ENCODE data around the gene PRMT7.

Gene PRMT7

DNA sequence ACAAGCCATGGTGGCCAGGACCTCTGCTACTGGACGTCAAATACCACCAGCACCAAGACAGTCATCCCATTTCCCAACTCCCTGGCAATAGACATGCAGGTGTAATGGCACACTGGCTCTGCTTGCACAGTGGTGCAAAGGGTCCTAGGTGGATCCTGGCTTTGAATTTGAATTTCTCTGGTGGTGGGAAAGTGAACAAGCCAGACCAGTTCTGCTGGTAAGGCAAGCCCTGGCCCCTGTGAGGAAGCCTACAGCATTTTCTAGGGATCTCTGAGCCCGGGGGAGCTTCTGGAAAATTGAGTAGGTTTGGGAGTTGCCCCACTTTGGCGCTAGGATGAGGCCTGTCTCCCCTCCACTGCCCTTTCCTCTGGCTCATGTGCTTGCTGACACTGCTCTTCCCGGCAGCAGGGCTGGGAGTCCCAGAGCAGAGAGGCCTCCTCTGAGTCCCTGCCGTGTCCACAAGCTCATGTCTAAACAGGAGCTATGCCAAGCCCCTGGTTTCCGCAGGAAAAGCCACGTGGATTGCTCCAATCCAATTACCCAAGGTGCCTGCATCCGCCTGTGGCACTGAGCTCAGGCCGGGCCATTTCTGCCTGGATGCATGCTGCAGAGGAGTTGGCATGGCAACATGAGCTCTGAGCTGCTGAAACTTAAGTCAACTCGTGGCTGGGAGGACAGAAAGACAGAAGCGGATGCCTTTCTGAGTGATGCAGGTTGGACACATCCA lies 67.0 kb downstream of the PRMT7 start:
- no peak for DNase-seq

DNA sequence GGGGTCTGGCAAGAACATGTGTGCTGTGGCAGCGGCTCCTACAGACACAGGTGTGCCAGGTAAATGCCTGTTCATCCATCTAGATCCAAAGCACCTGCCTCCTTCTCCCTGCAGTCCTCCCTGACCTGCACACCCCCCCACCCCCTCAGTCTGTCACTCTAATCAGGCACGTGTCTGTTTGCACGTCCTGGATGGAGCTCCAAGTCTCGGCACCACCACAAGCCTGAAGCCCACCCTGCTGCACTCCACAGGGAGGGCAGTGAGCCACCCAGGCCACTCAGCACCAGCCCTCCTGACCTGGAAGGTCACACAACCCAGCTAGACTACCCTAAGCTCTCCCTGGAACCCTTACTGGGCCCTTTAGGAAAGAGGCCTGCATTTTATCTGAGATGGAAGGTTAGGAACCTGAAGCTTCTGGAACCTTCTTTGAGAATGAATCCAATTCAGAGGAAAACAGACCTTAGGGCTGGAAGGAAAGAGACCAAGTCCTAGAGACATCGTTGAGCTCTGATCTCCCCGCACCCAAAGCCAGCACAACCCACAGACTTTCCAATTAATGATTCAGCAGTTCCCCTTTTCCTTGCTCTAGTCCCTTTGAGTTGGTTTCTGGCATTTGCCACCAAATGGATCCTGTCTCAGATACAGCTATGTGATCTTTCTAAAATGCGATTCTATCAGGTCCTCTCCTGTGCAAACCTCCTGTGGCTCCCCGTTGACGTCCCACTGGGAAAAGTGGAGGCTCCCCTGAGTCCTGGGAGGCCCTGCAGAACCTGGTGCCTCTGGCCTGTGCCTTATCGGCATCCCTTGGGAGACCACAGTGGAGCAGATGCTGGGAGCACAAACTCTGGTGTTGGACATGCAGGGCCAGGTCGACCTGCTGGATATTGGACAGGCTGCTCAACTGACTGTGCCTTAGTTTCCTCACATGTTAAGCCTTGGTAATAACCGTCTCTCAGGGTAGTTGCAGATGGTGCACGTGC lies 67.9 kb downstream of the PRMT7 start:
- DNase-seq, result no peak

DNA sequence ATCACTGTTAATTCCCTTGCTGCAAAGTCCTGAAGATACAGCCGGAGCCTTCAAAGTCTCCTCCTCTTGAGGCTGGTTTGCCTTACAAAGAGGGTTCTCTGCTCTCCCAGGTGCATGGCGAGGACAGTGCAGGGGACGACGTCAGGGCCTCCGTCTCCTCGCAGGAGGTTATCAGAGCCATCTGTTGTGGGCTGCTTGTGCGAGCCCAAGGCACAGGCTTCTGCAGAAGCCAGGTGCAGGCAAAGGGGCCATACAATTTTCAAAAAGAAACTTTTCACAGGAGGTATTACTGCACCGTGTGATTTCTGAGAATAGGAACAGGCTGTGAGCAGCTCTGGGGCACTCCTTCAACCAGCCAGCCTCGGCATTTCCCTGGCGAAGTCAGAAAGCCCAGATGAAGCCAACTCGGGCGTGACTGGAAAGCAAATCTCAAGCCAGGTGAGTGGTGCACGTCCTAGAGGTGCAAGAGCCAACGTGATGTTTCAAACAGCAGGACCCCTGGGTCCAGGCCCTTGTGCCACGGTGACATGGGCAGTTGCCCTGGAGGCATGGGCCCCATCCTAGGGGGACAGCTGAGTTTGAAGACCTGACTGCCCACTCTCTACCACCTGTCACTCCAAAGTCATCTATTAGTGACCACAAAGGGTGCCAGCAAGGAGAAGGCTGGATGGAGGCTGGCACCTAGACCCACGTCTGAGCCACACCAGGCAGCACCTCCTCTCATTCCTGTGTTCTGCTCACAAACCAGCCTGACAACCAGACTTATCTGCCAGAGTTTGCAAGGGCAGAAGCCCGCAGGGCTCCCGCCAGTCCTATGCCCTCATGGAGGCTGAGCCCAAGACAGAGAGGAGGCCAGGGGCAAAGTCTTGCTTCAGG lies 68.9 kb downstream of the PRMT7 start:
- DNase-seq, result no peak

DNA sequence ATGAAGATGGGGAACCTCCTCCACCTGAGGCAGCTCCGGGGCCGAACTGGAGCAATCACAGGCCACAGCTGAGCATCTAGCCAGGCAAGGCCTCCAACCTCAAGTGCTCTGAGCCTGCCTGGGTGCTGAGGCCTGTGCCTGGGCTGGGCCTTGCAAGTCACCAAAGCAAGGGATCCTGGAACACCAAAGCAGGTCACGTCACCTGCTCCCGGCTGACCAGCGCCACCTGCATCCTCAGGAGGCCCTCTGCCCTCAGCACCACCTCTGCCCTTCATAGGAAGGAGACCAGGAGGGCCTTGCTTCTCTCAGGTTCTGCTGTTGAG lies 69.5 kb downstream of the PRMT7 start:
- DNase-seq, result no peak

DNA sequence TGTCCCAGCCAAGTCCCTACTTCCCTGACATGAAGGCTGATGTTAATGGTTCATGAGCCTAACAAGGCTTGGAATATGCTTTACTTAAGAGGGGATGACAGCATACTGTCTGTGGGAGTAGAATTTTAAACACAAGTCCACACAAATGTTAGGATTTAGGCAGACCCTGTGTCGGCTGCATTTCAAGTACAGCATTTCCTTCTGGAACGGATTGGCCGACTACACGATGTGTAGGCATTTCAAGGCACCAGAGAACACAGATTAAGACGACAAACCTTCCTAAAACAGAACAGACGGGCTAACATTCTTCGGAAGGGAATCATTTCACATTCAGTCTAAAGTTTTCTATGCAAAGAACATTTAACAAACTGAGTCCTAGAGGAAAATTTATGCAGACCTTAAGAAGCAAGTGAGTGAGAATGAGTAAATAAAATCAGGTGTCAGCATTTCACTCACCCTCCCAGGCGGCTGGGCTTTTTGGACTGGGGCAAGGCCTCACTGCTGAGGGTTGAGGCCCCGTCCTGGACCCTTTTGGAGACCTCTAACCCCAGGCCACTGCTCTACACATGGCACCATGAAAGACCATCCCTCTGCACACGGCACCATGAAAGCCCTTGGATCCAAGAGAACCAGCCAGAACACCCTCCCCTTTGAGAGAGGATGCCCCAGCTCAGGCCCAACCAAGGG lies 70.0 kb downstream of the PRMT7 start:
- DNase-seq, result no peak

DNA sequence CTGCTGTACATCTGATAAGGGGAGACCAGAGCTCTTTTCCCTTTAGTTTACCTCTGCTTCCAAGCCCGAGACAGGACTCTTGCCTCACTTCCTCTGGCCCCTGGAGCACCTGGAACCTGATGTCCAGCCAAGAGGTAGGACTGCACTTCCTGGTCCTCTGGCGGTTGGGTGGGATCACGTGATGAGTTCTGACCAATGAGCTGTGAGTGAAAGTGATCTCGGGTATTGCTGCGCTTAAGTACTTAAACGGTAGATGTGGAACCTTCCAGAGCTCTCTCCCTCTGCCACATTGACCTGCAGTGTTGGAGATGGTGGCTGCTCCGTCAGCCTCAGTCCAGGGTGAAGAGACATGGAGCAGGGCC lies 70.5 kb downstream of the PRMT7 start:
- no peak for DNase-seq

DNA sequence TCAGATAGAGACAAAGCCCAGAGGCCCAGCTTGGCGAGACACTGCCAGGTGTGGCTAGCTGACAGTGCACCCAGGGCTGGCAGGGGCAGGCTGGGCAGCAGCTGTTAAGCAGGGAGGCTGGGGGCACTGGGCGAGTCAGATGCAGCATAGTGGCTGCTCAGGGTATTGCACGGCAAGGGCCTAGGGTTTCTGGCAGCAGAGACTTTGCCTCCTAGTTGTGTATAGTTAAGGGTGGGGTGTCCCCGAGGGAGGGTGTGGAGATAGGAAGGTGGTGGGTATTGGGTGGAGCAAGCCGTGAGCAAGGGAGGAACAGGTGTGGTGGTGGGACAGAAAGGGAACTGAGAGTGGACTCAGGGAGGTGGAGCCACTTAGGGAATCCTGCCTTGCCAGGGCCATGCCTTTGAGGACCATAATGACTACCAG lies 71.5 kb downstream of the PRMT7 start:
- DNase-seq, result no peak

DNA sequence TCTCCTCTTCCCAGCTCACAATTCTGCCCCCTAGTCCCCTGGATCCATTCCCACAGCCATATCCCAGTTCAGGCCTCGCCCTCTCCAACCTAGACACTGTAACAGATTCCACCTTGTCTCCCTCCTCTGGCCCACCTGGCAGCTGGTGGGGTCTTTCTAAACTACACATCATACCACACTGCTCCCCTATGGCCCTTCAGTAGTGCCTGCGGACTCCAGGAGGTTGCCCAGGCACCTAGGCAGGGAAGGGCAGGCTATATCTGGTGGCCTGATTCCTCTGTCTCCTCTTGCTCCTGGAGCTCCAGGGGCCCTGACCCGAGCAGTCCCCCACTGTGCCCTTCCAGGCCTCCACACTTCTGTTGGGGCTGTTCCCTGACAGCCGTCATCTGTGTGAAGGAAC lies 73.0 kb downstream of the PRMT7 start:
- no peak for DNase-seq

DNA sequence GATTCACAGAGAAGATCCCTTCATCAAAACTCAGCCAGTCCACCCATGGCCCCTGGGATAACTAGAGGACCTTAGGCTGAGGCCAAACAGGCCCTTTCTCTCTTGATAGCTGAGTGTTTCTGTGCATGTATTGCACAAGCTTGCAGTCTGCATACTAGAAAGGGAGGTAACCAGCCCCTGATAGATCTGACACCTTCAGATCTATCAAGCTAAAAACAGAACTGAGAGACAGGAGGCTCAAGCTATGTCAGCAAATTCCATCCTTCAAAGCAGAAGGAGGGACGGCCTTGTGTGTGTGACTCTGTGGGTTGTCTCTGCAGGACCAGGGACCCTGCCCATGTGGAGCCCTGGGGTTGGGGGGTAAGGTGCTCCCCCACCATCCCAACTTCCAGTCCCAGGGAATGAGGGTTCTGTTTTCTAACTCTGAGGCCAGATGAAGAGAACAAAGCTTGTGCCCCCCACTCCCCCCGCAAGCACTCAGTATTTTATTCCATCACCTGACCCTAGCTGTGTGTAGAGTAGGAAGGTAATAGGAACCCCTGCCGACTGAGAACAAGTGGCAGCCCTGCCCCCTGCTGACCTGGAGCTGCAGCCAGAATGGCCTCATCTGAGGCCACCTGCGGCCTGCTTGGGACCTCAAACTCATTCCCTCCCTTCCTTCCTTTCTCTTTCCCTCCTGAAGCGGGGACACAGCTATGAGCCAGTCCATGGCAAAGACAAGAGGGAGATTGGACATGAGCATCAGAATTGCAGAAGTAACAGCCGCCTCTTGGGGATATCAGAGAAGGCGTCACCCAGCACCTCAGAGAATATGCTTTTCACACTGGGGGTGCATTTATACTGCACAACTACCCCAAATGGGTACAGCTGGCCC lies 73.7 kb downstream of the PRMT7 start:
- DNase-seq, result no peak

DNA sequence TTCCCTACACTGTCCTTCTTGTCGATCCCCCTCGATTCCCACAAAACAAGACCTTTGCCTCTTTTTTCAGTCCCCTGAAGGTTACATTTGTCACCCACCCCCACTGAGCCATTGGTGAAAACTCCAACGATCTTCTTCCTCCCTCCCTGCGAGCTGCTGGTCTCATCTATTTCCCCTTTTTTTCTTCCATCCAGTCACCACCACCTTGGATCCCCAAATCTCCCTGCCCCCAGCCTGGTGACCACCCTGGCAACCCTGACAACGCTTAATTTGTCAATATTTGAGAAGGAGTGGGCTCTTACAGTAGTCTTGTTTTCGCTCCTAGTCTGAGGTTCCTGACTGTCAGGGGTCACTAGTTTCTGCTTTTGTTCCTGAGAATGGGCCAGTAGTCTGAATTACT lies 74.6 kb downstream of the PRMT7 start:
- no peak for DNase-seq

DNA sequence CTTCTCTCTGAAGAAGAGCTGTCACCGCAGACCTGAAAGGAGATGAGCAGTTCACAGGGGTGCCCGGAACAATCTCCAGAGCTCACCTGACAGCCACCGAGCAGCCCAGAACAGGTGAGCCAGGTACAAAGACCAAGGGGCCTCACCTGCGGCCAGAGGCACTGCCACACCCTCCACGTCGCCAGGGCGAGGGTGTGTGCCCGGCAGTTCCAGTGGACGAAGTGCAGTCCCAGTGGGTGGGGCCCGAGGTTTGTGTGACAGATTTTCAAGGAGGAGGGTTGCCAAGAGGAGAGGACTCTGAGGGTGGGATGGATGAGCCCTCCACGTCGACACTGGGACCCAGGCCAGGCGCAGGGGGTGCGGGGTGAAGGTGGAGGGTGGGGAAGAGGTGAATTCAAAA lies 75.8 kb downstream of the PRMT7 start:
- no peak for DNase-seq

DNA sequence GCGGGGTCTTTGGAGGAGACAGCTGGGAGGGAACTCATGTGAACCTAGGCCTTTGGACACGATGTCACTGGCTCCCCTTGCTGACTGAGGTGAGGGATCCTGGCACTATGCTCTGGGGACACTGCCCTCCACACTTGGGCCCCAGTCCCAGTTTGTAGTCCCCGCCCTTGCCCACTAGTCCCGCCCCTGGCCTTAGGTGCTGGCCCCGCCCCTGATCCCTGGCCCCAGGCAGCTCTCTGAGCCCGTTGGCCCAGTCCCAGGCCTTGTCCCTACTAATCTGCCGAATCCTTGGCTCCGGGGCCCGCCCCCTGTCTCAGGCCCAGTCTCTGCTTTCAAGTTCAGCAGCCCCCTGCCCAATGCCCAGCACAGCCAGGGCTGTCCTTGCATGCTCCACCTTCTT lies 76.5 kb downstream of the PRMT7 start:
- DNase-seq, result no peak

DNA sequence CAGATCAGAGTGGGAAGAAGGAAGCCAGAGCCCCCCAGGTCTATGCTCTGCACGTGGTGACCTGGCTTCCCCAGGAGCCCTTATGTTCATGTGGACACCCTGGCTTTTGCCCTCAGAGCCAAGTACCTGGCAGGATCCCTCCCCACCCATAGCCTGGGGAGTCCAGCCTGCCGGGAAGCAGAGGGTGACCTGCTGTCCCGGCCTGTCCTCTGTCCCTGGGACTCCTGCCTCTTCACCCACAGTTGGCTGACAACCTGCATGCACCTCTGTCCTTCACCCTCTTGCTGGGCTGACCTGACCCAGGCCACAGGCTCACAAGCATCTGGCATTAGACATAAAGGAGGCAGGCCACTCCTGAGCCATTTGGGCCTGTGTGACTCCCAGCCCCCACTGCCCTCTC lies 77.3 kb downstream of the PRMT7 start:
- DNase-seq, result no peak

DNA sequence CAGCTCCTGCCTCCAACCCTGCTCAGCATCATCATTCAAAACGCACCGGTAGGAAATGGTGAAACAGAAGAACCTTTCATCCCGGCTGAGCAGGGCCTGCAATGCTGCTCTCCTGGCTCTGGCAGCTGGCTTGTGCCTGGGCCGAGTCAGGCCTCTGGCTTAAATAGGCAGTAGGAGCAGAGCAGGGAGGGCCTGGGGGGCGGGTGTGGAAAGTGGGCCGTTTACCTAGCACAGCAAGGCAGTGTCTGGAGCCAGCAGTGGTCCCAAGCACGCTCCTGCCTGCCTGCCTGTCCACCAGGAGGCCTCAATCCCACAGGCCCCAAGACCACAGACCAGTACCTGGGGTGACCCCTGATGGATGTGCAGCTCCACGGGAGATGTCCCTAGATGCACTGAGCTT lies 78.2 kb downstream of the PRMT7 start:
- DNase-seq, result no peak

DNA sequence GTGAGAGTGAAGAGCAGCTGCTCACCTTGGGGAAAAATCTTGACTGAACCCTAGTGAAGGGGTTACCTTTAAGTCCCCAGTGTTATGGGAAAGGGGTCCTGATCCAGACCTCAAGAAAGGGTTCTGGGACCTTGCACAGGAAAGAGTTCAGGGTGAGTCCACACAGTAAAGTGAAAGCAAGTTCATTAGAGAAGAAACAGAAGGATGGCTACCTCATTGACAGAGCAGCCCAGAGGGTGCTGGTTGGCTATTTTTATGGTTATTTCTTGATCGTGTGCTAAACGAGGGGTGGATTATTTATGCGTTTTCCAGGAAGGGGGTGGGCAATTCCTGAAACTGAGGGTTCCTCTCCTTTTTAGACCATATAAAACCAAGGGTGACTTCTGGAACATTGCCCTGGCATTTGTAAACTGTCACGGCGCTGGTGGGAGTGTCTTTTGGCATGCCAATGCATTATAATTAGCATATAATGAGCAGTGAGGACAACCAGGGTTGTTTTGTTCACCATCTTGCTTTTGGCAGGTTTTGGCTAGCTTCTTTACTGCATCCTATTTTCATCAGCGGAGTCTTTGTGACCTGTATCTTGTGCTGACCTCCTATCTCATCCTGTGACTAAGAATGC lies 79.0 kb downstream of the PRMT7 start:
- no peak for DNase-seq

DNA sequence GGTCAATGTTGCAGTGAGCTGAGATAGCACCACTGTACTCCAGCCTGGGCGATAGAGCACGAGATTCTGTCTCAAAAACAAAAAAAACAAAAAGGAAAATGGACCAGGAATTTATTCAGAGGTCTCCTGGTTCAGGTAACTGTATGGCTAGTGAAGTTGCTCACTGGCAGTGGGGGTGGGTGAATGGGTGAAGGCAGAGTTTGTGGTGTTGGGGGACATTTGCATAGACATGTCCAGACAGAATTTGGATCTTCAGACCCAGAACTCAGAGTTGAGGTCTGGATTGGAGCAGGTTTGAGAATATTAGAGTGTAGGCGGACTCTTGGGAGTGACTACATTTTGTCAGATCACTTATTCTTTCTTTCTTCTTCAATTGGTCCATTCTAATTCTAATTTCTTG lies 82.5 kb downstream of the PRMT7 start:
- DNase-seq, result no peak

DNA sequence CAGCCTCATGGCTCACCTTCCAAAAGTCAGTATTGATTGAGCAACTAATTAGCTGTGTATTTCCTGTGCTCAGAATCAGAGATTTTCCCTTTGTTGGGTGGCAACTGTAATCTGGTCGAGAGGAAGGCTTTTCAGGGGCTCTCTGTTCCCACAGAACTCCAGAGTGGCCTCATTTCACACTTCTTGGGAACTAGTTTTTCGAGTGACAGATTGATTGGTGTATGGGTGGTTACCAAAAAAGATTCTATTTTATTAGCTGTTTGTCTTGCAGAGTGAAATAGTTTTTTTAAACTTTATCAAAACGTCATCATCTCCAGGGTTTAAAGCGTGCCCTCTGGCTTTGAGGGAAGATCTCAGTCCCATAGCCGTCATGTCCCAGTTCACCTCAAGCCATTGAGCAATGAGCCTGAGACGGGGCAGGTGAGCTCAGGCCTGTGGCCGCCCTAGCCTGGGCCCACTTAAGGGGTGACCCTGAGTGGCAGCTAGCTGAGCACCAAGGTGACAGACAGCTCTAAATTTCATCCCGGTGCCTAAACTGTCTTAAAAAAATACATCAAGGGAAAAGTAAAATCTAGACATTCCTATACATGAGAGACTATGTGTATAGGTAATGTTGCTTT lies 84.5 kb downstream of the PRMT7 start:
- DNase-seq, result no peak

DNA sequence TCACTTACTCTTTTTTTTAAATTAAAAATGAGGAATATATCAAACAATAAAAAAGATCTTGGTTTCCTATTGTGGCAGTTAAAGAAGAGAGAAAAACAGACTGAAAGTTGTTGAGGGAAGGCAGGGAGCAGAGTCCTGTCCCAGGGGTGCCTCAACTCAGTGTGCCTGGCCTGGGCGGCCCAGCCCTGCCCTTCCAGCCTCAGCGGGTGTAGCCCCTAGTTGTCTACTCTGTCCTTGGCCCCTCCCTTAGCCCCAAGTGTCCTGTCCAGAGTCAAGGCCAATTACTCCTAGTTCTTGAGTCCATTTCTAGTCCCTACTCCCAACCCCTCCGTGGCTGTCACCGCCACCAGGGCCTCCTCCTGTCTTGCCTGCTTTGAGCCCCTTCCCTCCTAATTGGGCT lies 85.0 kb downstream of the PRMT7 start:
- DNase-seq, result no peak

DNA sequence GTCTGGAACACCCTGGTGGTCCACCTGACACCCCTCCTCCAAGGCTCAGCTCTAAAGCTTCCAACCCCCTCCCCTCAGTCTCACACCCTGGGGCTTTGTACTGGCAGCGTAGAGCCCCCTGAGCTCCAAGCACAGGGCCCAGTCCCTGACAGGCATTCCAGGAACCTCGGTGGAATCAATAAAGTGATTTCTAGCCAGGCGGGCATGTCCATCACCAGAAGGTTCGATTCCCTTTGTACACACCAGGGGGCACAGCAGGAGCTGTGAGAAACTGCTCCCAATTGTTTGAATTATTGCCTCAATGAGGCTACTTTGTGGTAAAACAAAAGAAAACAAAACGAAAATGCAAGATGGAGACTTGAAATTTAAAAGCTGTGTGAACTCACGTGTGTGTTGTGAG lies 85.7 kb downstream of the PRMT7 start:
- DNase-seq, result no peak

DNA sequence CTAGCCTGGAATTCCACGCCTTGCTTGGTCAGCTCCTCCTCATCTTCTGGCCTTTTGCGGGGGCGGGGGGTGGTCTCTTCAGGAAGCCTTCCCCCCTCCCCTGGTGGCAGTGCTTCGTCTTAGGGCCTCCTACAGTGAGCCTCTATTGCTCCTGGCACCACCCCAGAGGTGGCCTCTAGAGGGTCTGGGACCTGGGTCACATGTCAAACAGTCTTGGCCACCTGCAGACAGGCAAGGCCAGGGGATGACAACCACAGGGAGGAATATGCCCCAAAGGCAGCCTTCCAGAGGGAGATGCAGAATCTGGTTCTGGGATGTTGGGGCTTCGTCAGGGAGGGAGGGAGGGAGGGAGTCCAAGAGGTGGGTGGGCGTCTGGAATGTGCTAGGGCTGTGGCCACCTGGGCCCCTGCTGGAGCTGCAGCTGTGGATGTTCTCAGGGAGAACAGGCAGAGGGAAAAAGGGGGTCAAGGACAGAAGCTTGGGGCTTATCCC lies 86.9 kb downstream of the PRMT7 start:
- DNase-seq, result no peak

DNA sequence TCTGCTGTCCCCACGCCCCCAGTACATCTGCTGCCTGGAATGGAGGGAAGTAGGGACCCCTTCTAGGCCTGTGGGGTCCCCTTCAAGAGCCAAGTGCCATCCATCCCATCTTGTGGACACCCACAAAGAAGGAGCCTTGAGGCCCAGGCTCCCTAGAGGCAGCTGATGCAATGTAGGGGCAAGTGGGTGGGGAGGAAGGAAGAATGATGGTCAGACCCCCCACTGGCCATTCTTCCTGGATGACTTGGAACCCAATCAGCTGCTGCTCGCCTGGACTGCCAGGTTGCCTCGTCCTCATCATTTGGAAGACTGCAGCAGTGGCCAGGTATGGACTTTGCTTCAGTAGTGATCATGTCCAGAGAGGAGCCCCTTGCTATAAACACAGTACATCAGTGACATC lies 88.6 kb downstream of the PRMT7 start:
- DNase-seq, result no peak
